Activated CD8-positive, alpha-beta T cell treated with anti-CD3 and anti-CD28 coated beads for 36 hours (primary cell): ENCODE measurements around the gene CBLN4. TPM values are rescaled to one million over a fixed set of nuclear protein-coding genes. Genes with fewer than 3 reads are reported as not detected.

Experiments
- ATAC-seq: fragments of 200-7000 bp; cut with Tn5 transposase; one replicate; pipeline ENCODE4 v1.10.0; 2021; ENCODE audit warnings: mild to moderate bottlenecking, moderate library complexity
- CTCF ChIA-PET: fragments of 350-600 bp; sonication (Branson Sonifier 250); formaldehyde crosslinking; loops from one replicate; lab custom pipeline; 2021; ENCODE audit warnings: antibody characterized with exemption; lab: Charles Lee
- POLR2A ChIA-PET: fragments of 350-600 bp; sonication (Branson Sonifier 250); formaldehyde crosslinking; loops from one replicate; lab custom pipeline; 2021; ENCODE audit warnings: antibody characterized with exemption; lab: Charles Lee
- DNase-seq: peaks from one replicate; pipeline ENCODE4 v3.0.0-alpha.2; 2020
- H3K27ac Mint-ChIP-seq: one replicate; pipeline ENCODE4 v1.8.0; 2021; ENCODE audit warnings: mild to moderate bottlenecking, mixed read lengths
- H3K27me3 Mint-ChIP-seq: one replicate; pipeline ENCODE4 v1.8.0; 2021; ENCODE audit warnings: mixed read lengths
- H3K36me3 Mint-ChIP-seq: one replicate; pipeline ENCODE4 v1.8.0; 2021; ENCODE audit warnings: low read depth, mixed read lengths
- H3K4me1 Mint-ChIP-seq: one replicate; pipeline ENCODE4 v1.8.0; 2021; ENCODE audit warnings: low read depth, mixed read lengths
- H3K4me3 Mint-ChIP-seq: one replicate; pipeline ENCODE4 v1.8.0; 2021; ENCODE audit warnings: mild to moderate bottlenecking, moderate library complexity, mixed read lengths
- H3K9me3 Mint-ChIP-seq: one replicate; pipeline ENCODE4 v1.8.0; 2021; ENCODE audit warnings: mixed read lengths
- CTCF ChIP-seq: fragments of 200-600 bp; IDR thresholded peaks from one replicate; pipeline ENCODE4 v1.8.0; 2022; ENCODE audit warnings: antibody characterized with exemption, mild to moderate bottlenecking
- intact Hi-C: fragments of 100-400 bp; cut with micrococcal nuclease; formaldehyde crosslinking; loops from one replicate; pipeline ENCODE4 v1.10.0; 2022
- total RNA-seq, 2 experiments: library from RNA; stranded (reverse); gene quantifications; one replicate each; pipeline ENCODE4 v1.2.3, GENCODE V29; 2021

CBLN4 gene
- total RNA-seq, 2 experiments from 2014 or later, result not detected

DNA sequence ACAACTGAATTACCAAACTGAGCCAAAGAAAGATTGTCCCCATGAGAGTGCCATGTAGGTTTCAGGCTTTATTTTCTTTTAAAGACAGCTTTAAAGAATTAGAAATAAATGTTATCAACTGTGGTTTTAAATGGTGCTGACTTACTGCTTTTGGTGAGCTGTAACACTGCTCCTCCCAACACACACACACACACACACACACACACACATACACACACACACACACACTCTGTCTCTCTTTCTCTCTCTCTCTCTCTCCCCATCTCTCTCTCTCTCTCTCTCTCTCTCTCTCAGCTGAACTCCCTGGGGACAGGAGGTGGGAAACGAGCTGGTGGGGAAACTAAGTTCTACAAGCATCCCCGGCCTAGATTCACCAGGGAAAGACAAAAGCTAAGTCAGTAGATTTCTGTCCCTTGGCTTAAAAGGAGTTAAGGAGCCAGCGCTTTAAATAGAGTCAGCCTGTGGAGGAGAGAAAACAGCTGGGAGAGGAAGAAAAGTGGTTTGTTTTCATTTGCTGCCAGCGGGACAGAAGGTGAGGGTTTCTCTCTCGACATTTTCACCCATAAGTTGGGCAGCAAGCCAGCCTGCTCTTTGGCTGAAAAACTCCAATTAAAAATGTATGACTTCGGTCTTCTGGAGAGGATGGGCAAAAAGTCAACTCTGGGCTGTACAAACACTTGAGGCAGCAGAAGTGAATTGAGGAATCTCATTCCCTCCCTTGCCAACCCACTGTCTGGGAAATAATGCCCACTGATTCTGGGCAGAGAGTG lies 27.4 kb downstream of the CBLN4 start:
- peaks cover 1% of the 10 kb centered on the region for H3K9me3 Mint-ChIP-seq
- intact Hi-C loops, result no loop called here
- H3K4me3 Mint-ChIP-seq, result no peak overlapping the region
- DNase-seq, result no peak
- H3K27ac Mint-ChIP-seq, result no peak overlapping the region
- TF ChIP-seq CTCF, result no peak
- POLR2A ChIA-PET, result no interaction called here
- CTCF ChIA-PET, result no interaction called here
- no peaks in the 10 kb centered on the region for H3K36me3 Mint-ChIP-seq
- no peak for ATAC-seq
- no peaks in the 10 kb centered on the region for H3K4me1 Mint-ChIP-seq
- no peaks in the 10 kb centered on the region for H3K27me3 Mint-ChIP-seq

DNA sequence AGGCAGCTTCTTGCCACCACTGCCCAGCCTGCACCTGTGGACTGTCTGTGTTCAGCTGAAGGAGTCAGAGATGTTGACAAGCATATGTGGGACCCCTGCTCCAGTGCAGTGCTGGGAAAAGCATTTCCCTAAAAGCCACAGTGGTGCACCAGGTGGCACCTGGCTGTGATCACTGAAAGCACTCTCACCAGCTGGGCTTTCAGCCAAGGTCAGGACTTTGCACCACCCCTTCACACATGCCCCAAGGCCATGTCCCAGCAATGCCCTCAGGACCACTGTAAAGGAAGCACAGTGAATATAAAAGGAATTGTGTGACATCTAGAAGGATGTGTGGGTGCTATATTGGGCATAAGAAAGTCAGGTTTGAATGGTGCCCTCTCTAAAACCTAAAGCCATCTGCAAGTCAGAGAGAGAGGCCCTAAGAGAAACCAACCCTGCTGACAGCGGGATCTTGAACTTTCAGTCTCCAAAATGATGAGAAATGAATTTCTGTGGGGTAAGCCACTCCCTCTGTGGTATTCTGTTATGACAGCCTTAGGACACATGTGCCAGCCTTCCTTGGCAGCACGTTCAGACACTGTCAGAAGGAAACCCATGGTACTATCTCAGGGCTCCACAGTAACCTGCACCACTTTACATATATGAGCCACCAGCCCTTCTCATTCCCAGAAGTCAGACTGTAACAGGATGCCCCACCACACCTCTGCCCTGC lies 30.7 kb downstream of the CBLN4 start:
- intact Hi-C loops, result no loop called here
- no peak overlapping the region for H3K27ac Mint-ChIP-seq
- ChIA-PET CTCF (no interaction called here), POLR2A (no interaction called here)
- H3K9me3 Mint-ChIP-seq, result no peaks in the 10 kb centered on the region
- no peak for DNase-seq
- TF ChIP-seq CTCF, result no peak
- no peaks in the 10 kb centered on the region for H3K36me3 Mint-ChIP-seq
- no peaks in the 10 kb centered on the region for H3K4me1 Mint-ChIP-seq
- H3K4me3 Mint-ChIP-seq, result no peak overlapping the region
- no peak for ATAC-seq
- H3K27me3 Mint-ChIP-seq, result no peaks in the 10 kb centered on the region

- Mint-ChIP-seq H3K27me3 (no peaks in the 10 kb centered on the region), H3K4me3 (no peak overlapping the region), H3K36me3 (no peaks in the 10 kb centered on the region), H3K4me1 (no peaks in the 10 kb centered on the region), H3K27ac (no peak overlapping the region), H3K9me3 (peaks cover 9% of the 10 kb centered on the region)
- CTCF ChIA-PET, result no interaction called here
- no peak for TF ChIP-seq CTCF
- POLR2A ChIA-PET, result no interaction called here
- ATAC-seq, result no peak
- no peak for DNase-seq
- intact Hi-C loops, result no loop called here
Observed at GRCh38 chr20:55964790-55965189, 40.5 kb downstream of the CBLN4 start.

GRCh38 chr20:55961376-55962330 lies 43.7 kb downstream of the CBLN4 start:
- H3K36me3 Mint-ChIP-seq, result no peaks in the 10 kb centered on the region
- ATAC-seq, result no peak
- H3K27ac Mint-ChIP-seq, result no peak overlapping the region
- ChIA-PET CTCF (no interaction called here), POLR2A (no interaction called here)
- no peak for TF ChIP-seq CTCF
- H3K4me3 Mint-ChIP-seq, result no peak overlapping the region
- peaks cover 3% of the 10 kb centered on the region for H3K9me3 Mint-ChIP-seq
- no peaks in the 10 kb centered on the region for H3K27me3 Mint-ChIP-seq
- H3K4me1 Mint-ChIP-seq, result no peaks in the 10 kb centered on the region
- intact Hi-C loops, result no loop called here
- no peak for DNase-seq
